GM10266 (cell line): Measurements from ENCODE around the gene PTPRC.
A peak's percentile ranks its signal among the peaks of the same experiment; 100 is the strongest.

Source experiments
- DNase-seq: peaks from one replicate; pipeline ENCODE4 v3.0.0; 2012; ENCODE audit errors: extremely low spot score
- TF ChIP-seq, protein P1 (sequence below): IDR thresholded peaks from 2 replicates; pipeline ENCODE4 v1.5.1; 2012; ENCODE audit warnings: mild to moderate bottlenecking, low read depth; ENCODE audit not compliant: control insufficient read depth, insufficient read depth; ENCODE audit errors: missing control alignments

PTPRC gene, protein sequence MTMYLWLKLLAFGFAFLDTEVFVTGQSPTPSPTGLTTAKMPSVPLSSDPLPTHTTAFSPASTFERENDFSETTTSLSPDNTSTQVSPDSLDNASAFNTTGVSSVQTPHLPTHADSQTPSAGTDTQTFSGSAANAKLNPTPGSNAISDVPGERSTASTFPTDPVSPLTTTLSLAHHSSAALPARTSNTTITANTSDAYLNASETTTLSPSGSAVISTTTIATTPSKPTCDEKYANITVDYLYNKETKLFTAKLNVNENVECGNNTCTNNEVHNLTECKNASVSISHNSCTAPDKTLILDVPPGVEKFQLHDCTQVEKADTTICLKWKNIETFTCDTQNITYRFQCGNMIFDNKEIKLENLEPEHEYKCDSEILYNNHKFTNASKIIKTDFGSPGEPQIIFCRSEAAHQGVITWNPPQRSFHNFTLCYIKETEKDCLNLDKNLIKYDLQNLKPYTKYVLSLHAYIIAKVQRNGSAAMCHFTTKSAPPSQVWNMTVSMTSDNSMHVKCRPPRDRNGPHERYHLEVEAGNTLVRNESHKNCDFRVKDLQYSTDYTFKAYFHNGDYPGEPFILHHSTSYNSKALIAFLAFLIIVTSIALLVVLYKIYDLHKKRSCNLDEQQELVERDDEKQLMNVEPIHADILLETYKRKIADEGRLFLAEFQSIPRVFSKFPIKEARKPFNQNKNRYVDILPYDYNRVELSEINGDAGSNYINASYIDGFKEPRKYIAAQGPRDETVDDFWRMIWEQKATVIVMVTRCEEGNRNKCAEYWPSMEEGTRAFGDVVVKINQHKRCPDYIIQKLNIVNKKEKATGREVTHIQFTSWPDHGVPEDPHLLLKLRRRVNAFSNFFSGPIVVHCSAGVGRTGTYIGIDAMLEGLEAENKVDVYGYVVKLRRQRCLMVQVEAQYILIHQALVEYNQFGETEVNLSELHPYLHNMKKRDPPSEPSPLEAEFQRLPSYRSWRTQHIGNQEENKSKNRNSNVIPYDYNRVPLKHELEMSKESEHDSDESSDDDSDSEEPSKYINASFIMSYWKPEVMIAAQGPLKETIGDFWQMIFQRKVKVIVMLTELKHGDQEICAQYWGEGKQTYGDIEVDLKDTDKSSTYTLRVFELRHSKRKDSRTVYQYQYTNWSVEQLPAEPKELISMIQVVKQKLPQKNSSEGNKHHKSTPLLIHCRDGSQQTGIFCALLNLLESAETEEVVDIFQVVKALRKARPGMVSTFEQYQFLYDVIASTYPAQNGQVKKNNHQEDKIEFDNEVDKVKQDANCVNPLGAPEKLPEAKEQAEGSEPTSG (N-terminal part only)

DNA sequence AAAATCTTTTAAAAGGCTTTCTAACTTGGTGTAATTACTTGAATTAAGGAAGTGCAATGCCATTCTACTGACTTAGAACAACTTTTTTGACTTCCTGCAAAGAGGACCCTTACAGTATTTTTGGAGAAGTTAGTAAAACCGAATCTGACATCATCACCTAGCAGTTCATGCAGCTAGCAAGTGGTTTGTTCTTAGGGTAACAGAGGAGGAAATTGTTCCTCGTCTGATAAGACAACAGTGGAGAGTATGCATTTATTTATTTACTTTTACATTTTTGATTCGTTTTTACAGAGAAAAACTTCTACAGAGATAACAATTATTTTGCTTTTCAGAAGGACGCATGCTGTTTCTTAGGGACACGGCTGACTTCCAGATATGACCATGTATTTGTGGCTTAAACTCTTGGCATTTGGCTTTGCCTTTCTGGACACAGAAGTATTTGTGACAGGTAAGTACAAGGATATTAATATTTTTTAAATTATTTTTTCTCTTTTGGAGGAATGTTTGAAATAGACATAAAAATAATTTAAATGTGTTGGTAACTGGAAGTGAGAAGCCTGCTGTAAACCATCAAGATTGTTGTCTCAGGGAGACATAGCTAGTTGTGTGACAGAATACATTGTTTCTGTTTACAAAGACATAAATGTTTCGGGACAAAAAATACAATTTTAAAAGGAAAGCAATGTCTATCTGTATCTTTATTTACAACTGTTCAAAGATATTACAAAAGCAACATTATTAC, at the start of gene PTPRC:
TSS of gene PTPRC (plus strand) at position 147 of the 742 bp plus-strand sequence. CDS start at position 376, 229 bp downstream.
- peak; percentile 42 for DNase-seq
- TF ChIP-seq, protein P1, sequence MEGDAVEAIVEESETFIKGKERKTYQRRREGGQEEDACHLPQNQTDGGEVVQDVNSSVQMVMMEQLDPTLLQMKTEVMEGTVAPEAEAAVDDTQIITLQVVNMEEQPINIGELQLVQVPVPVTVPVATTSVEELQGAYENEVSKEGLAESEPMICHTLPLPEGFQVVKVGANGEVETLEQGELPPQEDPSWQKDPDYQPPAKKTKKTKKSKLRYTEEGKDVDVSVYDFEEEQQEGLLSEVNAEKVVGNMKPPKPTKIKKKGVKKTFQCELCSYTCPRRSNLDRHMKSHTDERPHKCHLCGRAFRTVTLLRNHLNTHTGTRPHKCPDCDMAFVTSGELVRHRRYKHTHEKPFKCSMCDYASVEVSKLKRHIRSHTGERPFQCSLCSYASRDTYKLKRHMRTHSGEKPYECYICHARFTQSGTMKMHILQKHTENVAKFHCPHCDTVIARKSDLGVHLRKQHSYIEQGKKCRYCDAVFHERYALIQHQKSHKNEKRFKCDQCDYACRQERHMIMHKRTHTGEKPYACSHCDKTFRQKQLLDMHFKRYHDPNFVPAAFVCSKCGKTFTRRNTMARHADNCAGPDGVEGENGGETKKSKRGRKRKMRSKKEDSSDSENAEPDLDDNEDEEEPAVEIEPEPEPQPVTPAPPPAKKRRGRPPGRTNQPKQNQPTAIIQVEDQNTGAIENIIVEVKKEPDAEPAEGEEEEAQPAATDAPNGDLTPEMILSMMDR: no peak

DNA sequence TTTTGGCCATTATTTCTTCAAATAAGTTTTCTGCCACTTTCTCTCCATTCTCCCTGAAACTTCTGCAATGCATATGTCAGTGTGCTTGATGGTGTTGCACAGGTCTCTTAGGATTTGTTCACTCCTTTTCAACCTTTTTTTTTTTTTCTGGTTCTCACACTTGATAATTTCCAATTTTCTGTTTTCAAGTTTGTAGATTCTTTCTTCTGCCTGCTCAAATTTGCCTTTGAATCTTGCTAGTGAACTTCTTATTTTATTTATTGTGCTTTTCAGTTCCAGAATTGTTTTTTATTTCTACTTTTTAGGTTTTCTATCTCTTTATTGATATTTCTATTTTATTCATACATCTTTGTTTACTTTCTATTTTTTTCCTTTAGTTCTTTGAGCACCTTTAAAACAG, 48.4 kb upstream of the PTPRC start:
- DNase-seq: no peak
- TF ChIP-seq, protein P1: no peak

DNA sequence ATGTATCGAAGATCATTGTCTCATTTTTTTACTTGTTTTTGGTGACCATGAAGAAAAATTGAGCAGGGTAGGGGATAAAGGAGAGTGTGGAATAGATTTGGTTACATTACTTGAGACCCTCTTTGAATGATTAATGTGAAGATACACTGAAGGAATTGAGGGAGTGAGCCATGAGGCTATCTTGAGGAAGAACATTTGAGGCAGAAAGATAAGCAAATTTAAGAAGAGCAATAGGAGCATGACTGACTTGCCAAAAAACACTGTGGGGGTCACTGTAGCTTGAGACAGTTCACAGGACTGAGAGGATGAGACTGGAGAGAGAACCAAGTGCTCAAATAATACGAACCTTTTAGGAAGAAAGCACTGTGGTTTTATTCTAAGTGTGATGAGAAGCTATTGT, 43.1 kb upstream of the PTPRC start:
- TF ChIP-seq, protein P1: no peak
- no peak for DNase-seq

DNA sequence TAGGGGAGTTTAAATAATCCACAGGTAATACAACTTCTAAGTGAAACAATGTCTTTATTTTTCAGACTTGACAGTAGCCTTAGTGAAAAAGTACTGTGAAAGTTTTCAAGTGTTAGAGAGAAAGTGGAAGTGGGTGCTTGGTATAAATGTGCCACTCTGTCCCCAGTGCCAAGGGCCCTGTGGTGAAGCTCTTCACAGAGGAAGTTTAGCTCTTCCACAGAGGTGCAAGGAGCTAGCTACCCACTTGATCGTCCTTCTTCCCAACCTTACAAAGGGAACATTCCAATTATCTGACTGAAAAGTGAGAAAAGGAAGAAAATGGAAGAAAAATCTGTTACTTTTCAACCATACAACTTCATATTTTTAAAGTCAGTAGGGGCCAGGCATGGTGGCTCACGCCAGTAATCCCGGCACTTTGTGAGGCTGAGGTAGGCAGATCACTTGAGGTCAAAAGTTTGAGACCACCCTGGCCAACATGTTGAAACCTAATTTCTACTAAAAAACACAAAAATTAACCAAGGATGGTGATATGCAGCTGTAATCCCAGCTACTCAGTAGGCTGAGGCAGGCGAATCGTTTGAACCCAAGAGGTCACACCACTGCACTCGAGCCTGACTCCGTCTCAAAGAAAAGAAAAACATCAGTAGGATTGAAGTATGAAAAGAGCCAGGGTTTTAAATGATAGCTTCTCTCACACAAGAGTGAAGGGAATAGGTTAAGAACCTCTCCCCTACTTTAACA, 41.0 kb upstream of the PTPRC start:
- DNase-seq: no peak
- TF ChIP-seq, protein P1: no peak

DNA sequence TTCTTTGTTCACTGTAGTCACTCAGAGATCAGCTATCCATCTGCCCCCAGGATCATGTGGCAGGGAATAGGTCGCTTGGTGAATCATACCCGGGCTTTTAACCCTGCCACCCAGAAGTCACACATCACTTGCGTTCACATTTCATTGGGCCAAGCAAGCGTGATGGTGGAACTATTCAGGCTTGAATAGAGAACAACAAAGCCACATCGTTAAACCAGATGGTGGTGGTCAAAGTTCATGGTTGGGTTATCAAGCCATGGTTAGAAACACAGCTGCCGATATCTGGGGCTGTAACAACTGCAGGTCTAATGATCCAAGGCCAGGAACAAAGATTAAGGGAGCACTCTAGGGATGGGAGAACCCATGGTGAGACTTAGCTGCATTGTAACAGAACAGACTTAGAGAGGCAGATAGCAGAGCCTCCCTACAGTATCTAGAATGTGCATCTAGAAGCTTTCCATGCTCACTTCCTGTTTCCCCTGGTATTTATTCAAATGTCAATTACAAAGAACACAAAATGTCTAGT, 40.0 kb upstream of the PTPRC start:
- TF ChIP-seq, protein P1: no peak
- peak; percentile 22 for DNase-seq
